ENCODE results near the gene TFE3. TPM values are rescaled to one million over a fixed set of nuclear protein-coding genes. Genes with fewer than 3 reads are reported as not detected.

The TFE3 gene
- total and polyA plus RNA-seq, 11 donors, result 12.1 to 61.2 (median 23.6) TPM

DNA sequence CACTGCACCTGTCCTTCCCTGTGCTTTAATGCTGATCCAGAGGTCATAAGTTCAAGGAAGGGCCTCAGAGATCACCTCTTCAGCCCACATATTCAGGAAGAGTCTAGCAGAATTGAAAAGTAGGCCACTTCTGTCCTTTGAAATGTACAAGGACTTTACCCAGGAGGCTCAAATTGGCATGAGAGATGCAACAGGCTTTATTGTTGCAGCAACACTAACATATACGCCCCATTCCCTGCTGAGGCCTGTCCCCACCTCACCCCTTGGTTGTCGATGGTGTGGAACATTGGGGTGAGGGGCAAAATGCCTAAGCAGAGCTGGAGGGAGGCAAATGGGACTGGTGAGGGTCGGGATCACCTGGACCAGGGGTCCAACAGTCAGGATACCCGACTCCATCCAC is 27.8 kb upstream of the TFE3 start:
- 72 to 94% (median 86%) methylated on average over 4 of the region's 4 CpGs for WGBS, 4 donors
- H3K27me3 ChIP-seq, result no peaks in the 10 kb centered on the region
- peaks cover 0 to 8% (median 0%) of the 10 kb centered on the region in 9 donors for H3K36me3 ChIP-seq
- intact Hi-C loops (cut with DNase I), result loop anchor here in 1 of 10 donors (10.0 kb wide), 1 partner anchor 466 kb away; no protein-coding TSS in a partner anchor
- no peak for TF ChIP-seq POLR2A (IDR thresholded peaks at IDR 0.05)
- TF ChIP-seq, protein P1, sequence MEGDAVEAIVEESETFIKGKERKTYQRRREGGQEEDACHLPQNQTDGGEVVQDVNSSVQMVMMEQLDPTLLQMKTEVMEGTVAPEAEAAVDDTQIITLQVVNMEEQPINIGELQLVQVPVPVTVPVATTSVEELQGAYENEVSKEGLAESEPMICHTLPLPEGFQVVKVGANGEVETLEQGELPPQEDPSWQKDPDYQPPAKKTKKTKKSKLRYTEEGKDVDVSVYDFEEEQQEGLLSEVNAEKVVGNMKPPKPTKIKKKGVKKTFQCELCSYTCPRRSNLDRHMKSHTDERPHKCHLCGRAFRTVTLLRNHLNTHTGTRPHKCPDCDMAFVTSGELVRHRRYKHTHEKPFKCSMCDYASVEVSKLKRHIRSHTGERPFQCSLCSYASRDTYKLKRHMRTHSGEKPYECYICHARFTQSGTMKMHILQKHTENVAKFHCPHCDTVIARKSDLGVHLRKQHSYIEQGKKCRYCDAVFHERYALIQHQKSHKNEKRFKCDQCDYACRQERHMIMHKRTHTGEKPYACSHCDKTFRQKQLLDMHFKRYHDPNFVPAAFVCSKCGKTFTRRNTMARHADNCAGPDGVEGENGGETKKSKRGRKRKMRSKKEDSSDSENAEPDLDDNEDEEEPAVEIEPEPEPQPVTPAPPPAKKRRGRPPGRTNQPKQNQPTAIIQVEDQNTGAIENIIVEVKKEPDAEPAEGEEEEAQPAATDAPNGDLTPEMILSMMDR (IDR thresholded peaks at IDR 0.05), result no peak
- ATAC-seq (no peak), DNase-seq (no peak)
- peaks cover 0 to 18% (median 4%) of the 10 kb centered on the region in 12 donors for H3K4me1 ChIP-seq
- H3K4me3 ChIP-seq, result no peak overlapping the region
- H3K9me3 ChIP-seq, result no peaks in the 10 kb centered on the region
- no peak overlapping the region for H3K27ac ChIP-seq

- ATAC-seq (no peak), DNase-seq (no peak)
- H3K36me3 ChIP-seq, result no peaks in the 10 kb centered on the region
- WGBS, 4 donors, result 90 to 97% (median 91%) methylated on average over 11 of the region's 11 CpGs
- H3K4me3 ChIP-seq, result no peak overlapping the region
- H3K4me1 ChIP-seq, result peaks cover 0 to 12% (median 2%) of the 10 kb centered on the region in 12 donors
- no peak for TF ChIP-seq POLR2A (IDR thresholded peaks at IDR 0.05)
- TF ChIP-seq, protein P1 (IDR thresholded peaks at IDR 0.05), result no peak
- H3K27me3 ChIP-seq, result no peaks in the 10 kb centered on the region
- intact Hi-C loops (cut with DNase I), result no loop called here
- H3K9me3 ChIP-seq, result no peaks in the 10 kb centered on the region
- H3K27ac ChIP-seq, result no peak overlapping the region
Observed at GRCh38 chrX:49069038-49069437, 25.9 kb upstream of the TFE3 start.

- WGBS, 4 donors, result 83 to 94% (median 89%) methylated on average over 18 to 41 of the region's 41 CpGs
- Histone ChIP-seq H3K27ac (no peak overlapping the region), H3K27me3 (no peaks in the 10 kb centered on the region), H3K9me3 (no peaks in the 10 kb centered on the region), H3K4me3 (no peak overlapping the region), H3K4me1 (peaks cover 0 to 3% (median 0%) of the 10 kb centered on the region in 12 donors), H3K36me3 (no peaks in the 10 kb centered on the region)
- intact Hi-C loops (cut with DNase I), result no loop called here
- ATAC-seq, result no peak
- no peak for DNase-seq
- TF ChIP-seq, protein P1 (IDR thresholded peaks at IDR 0.05), result no peak
- TF ChIP-seq POLR2A (IDR thresholded peaks at IDR 0.05), result no peak
Observed at GRCh38 chrX:49067285-49068120, 24.3 kb upstream of the TFE3 start.

GRCh38 chrX:49066690-49067089 is 23.5 kb upstream of the TFE3 start:
- Histone ChIP-seq H3K27me3 (no peaks in the 10 kb centered on the region), H3K36me3 (no peaks in the 10 kb centered on the region), H3K4me1 (no peaks in the 10 kb centered on the region), H3K27ac (no peak overlapping the region), H3K4me3 (no peak overlapping the region), H3K9me3 (no peaks in the 10 kb centered on the region)
- DNase-seq, result no peak
- intact Hi-C loops (cut with DNase I), result no loop called here
- WGBS, 4 donors, result 75 to 88% (median 78%) methylated on average over 8 to 9 of the region's 9 CpGs
- TF ChIP-seq, protein P1 (IDR thresholded peaks at IDR 0.05), result no peak
- TF ChIP-seq POLR2A (IDR thresholded peaks at IDR 0.05), result no peak
- ATAC-seq, result no peak

Data from heart left ventricle (tissue), 16 donors.